WERI-Rb-1 (cell line): Measurements from ENCODE around the gene LCE1E.

ENCODE experiments used
- DNase-seq: peaks from one replicate; pipeline ENCODE4 v3.0.0-alpha.2; 2020
- H3K27ac ChIP-seq: fragments of 250-450 bp; sonication (Bioruptor Pico); 2 replicates; pipeline ENCODE4 v1.5.1; 2020; ENCODE audit warnings: mild to moderate bottlenecking, moderate library complexity
- H3K27me3 ChIP-seq: fragments of 250-450 bp; sonication (Bioruptor Pico); 2 replicates; pipeline ENCODE4 v1.5.1; 2021; ENCODE audit warnings: mild to moderate bottlenecking, low read depth, moderate library complexity; ENCODE audit not compliant: insufficient read depth, severe bottlenecking
- H3K36me3 ChIP-seq: fragments of 250-450 bp; sonication (Bioruptor Pico); 2 replicates; pipeline ENCODE4 v1.5.1; 2020; ENCODE audit warnings: mild to moderate bottlenecking, moderate library complexity
- H3K4me3 ChIP-seq: 2 replicates; pipeline ENCODE4 v1.5.1; 2011; ENCODE audit warnings: low read depth, mild to moderate bottlenecking, control low read depth, low read length
- H3K9me3 ChIP-seq: fragments of 250-450 bp; sonication (Bioruptor Pico); 2 replicates; pipeline ENCODE4 v1.5.1; 2021; ENCODE audit warnings: mild to moderate bottlenecking, moderate library complexity; ENCODE audit not compliant: severe bottlenecking
- TF ChIP-seq, protein P1 (sequence below): IDR thresholded peaks from 2 replicates; pipeline ENCODE4 v1.5.1; 2011; ENCODE audit warnings: low read depth, mild to moderate bottlenecking, control low read depth, inconsistent platforms, low read length

Gene LCE1E

DNA sequence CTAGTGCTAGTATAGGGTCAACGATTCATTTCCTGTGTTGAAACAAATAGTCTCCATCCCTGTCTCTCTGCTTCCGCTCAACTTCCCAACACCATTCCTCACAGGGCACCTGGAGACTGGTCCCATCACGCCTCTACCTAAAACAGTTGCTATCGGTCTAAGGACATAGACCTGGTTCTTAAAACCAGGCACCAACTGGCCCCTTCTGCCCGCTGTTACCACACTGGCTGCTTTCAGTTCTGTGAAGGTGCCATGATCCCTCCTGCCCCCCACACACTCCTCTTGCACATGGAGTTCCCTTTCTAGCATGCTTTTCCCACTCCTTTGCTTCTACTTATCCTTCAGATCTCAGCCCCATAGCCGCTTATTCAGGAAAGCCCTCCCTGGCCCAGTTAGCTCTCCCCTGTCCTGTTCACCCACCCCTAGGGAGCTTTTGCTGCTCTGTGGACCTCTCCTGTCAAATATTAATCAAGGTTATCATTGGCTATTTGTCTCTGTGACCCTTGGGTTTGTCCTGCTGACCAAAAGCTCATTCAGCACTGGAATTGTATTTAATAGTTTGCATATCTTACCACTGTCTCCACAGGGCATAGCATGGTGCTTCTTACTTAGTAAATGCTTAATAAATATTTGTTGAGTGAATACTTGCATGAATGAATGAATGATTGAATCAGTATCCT lies 40.2 kb upstream of the LCE1E start:
- Histone ChIP-seq H3K27me3 (peaks cover 97% of the 10 kb centered on the region), H3K27ac (no peak overlapping the region), H3K9me3 (no peaks in the 10 kb centered on the region), H3K4me3 (no peak overlapping the region), H3K36me3 (no peaks in the 10 kb centered on the region)
- TF ChIP-seq, protein P1, sequence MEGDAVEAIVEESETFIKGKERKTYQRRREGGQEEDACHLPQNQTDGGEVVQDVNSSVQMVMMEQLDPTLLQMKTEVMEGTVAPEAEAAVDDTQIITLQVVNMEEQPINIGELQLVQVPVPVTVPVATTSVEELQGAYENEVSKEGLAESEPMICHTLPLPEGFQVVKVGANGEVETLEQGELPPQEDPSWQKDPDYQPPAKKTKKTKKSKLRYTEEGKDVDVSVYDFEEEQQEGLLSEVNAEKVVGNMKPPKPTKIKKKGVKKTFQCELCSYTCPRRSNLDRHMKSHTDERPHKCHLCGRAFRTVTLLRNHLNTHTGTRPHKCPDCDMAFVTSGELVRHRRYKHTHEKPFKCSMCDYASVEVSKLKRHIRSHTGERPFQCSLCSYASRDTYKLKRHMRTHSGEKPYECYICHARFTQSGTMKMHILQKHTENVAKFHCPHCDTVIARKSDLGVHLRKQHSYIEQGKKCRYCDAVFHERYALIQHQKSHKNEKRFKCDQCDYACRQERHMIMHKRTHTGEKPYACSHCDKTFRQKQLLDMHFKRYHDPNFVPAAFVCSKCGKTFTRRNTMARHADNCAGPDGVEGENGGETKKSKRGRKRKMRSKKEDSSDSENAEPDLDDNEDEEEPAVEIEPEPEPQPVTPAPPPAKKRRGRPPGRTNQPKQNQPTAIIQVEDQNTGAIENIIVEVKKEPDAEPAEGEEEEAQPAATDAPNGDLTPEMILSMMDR = no peak
- DNase-seq = no peak

DNA sequence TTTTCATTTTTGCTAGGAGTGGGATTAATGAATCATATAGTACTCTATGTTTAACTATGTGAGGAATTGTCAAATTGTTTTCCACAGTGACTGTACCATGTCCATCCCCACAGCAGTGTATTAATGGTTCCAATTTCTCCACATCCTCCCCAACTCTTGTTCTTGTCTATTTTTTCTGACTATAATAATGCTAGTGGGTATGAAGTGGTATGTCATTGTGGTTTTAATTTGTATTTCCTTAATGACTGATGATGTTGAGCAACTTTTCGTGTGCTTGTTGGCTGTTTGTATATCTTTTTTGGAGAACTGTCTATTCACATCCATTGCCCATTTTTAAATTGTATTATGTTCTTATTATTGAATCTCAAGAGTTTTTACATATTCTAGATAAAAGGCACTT lies 38.2 kb upstream of the LCE1E start:
- Histone ChIP-seq H3K36me3 (no peaks in the 10 kb centered on the region), H3K27ac (no peak overlapping the region), H3K27me3 (peaks cover 97% of the 10 kb centered on the region), H3K4me3 (no peak overlapping the region), H3K9me3 (no peaks in the 10 kb centered on the region)
- TF ChIP-seq, protein P1 = no peak
- DNase-seq = no peak

DNA sequence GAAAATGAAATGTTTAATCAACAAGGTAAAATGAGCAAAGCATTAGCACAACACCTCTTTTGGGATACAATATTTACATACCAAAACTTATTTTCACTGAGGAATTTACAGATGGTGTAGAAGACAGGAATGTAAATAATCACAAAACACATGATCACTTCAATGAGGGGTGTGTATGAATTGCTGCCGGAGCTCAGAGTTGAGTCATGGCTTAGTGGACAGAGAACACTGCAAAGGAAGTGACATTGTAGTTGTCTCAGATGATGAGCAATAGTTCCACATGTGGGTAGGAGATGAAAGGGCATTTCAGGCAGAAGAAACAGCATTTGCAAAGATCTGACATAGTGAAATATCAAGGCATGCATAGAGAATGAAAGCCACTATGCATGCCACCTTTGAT lies 33.8 kb upstream of the LCE1E start:
- no peak overlapping the region for H3K27ac ChIP-seq
- TF ChIP-seq, protein P1 = no peak
- H3K9me3 ChIP-seq = peaks cover 2% of the 10 kb centered on the region
- H3K36me3 ChIP-seq = no peaks in the 10 kb centered on the region
- H3K27me3 ChIP-seq = peaks cover 95% of the 10 kb centered on the region
- H3K4me3 ChIP-seq = no peak overlapping the region
- DNase-seq = no peak

- no peaks in the 10 kb centered on the region for H3K36me3 ChIP-seq
- no peak for DNase-seq
- no peak overlapping the region for H3K4me3 ChIP-seq
- TF ChIP-seq, protein P1 = no peak
- H3K27me3 ChIP-seq = peaks cover 97% of the 10 kb centered on the region
- H3K9me3 ChIP-seq = peaks cover 2% of the 10 kb centered on the region
- no peak overlapping the region for H3K27ac ChIP-seq
Observed at GRCh38 chr1:152753586-152753985, 32.5 kb upstream of the LCE1E start.

DNA sequence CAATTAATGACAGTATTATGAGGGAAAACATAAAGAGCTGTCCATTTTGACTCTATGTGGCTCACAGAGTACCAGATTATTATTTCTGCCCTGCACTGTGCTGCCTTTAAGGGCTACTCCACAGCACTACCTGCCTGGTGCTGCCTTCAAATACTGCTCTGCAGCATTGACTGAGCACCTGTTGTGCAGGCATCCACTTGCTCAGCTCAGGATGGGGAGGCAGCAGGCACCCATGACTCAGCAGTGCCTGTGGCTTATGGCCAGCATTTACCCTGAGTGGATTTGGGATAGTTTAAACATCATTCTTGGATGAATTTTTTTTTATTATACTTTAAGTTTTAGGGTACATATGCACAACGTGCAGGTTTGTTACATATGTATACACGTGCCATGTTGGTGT lies 29.2 kb upstream of the LCE1E start:
- Histone ChIP-seq H3K27ac (no peak overlapping the region), H3K4me3 (no peak overlapping the region), H3K27me3 (peaks cover 97% of the 10 kb centered on the region), H3K9me3 (peaks cover 2% of the 10 kb centered on the region), H3K36me3 (no peaks in the 10 kb centered on the region)
- TF ChIP-seq, protein P1 = no peak
- no peak for DNase-seq

- TF ChIP-seq, protein P1 = no peak
- H3K27me3 ChIP-seq = peaks cover 97% of the 10 kb centered on the region
- no peak within 1 kb of the TSS for H3K4me3 ChIP-seq
- H3K27ac ChIP-seq = no peak within 1 kb of the TSS
- no peaks in the 10 kb centered on the region for H3K36me3 ChIP-seq
- H3K9me3 ChIP-seq = peaks cover 2% of the 10 kb centered on the region
- DNase-seq = no peak
Observed at GRCh38 chr1:152757747-152758146, 28.3 kb upstream of the LCE1E start, which contains the start of gene KPRP. KPRP (plus strand) TSS chr1:152758025; CDS start chr1:152759589, 1,564 bp downstream.
